Astrocyte (in vitro differentiated cells and primary cell): ENCODE data around the gene KRT5. TPM values are rescaled to one million over a fixed set of nuclear protein-coding genes. Genes with fewer than 3 reads are reported as not detected.

Experiments used
- DNase-seq: peaks from one replicate; pipeline ENCODE4 v3.0.0-alpha.2; 2010; ENCODE audit warnings: low read depth
- FAIRE-seq: peaks from 2 replicates; lab custom pipeline; 2011; peaks lifted over from hg19 to GRCh38; lab: Jason Lieb, UNC
- H2AFZ ChIP-seq: 2 replicates; pipeline ENCODE4 v1.6.0; 2012; ENCODE audit warnings: low read depth, low read length, inconsistent platforms
- H3K27ac ChIP-seq: 2 replicates; pipeline ENCODE4 v1.5.1; 2011; ENCODE audit warnings: low read depth, low read length, inconsistent platforms
- H3K27me3 ChIP-seq: 2 replicates; pipeline ENCODE4 v1.6.0; 2011; ENCODE audit warnings: low read length, inconsistent platforms; ENCODE audit not compliant: insufficient read depth
- H3K36me3 ChIP-seq: 2 replicates; pipeline ENCODE4 v1.5.1; 2011; ENCODE audit warnings: low read length, inconsistent platforms; ENCODE audit not compliant: insufficient read depth
- H3K4me1 ChIP-seq: 2 replicates; pipeline ENCODE4 v1.5.1; 2011; ENCODE audit warnings: low read length, inconsistent platforms; ENCODE audit not compliant: insufficient read depth
- H3K4me2 ChIP-seq: 2 replicates; pipeline ENCODE4 v1.6.0; 2012; ENCODE audit warnings: low read length, inconsistent platforms
- H3K4me3 ChIP-seq: 2 replicates; pipeline ENCODE4 v1.5.1; 2011; ENCODE audit warnings: low read depth, mild to moderate bottlenecking, low read length, inconsistent platforms; ENCODE audit not compliant: insufficient read depth
- H3K79me2 ChIP-seq: 2 replicates; pipeline ENCODE4 v1.6.0; 2012; ENCODE audit warnings: mild to moderate bottlenecking, low read length, inconsistent platforms; ENCODE audit not compliant: insufficient read depth
- H3K9ac ChIP-seq: 2 replicates; pipeline ENCODE4 v1.6.0; 2012; ENCODE audit warnings: mild to moderate bottlenecking, low read length, inconsistent platforms
- H3K9me3 ChIP-seq: 2 replicates; pipeline ENCODE4 v1.5.1; 2012; ENCODE audit warnings: low read depth, mild to moderate bottlenecking, low read length, inconsistent platforms; ENCODE audit not compliant: insufficient read depth
- H4K20me1 ChIP-seq: 2 replicates; pipeline ENCODE4 v1.6.0; 2012; ENCODE audit warnings: low read length, inconsistent platforms; ENCODE audit not compliant: insufficient read depth
- H3K27ac Mint-ChIP-seq: one replicate; pipeline ENCODE4 v1.8.0; 2021; ENCODE audit warnings: mild to moderate bottlenecking, mixed read lengths; ENCODE audit not compliant: unreplicated experiment
- H3K27me3 Mint-ChIP-seq: one replicate; pipeline ENCODE4 v1.8.0; 2021; ENCODE audit warnings: low read depth, mixed read lengths; ENCODE audit not compliant: unreplicated experiment
- H3K36me3 Mint-ChIP-seq: one replicate; pipeline ENCODE4 v1.8.0; 2021; ENCODE audit warnings: low read depth, mixed read lengths; ENCODE audit not compliant: unreplicated experiment
- H3K4me1 Mint-ChIP-seq: one replicate; pipeline ENCODE4 v1.8.0; 2021; ENCODE audit warnings: low read depth, mixed read lengths; ENCODE audit not compliant: unreplicated experiment
- H3K4me3 Mint-ChIP-seq: one replicate; pipeline ENCODE4 v1.8.0; 2021; ENCODE audit warnings: mild to moderate bottlenecking, moderate library complexity, mixed read lengths; ENCODE audit not compliant: unreplicated experiment
- H3K9me3 Mint-ChIP-seq: one replicate; pipeline ENCODE4 v1.8.0; 2021; ENCODE audit warnings: mild to moderate bottlenecking, mixed read lengths; ENCODE audit not compliant: unreplicated experiment
- EZH2 ChIP-seq: IDR thresholded peaks from 2 replicates; pipeline ENCODE4 v1.6.1; 2012; ENCODE audit warnings: mild to moderate bottlenecking, low read length, inconsistent platforms; ENCODE audit not compliant: insufficient read depth
- total RNA-seq: library from RNA; stranded (reverse); gene quantifications from 2 replicates; pipeline ENCODE4 v1.2.1, GENCODE V29; 2021
- TF ChIP-seq, protein P1 (sequence below): IDR thresholded peaks from 2 replicates; pipeline ENCODE4 v1.5.1; 2011; ENCODE audit warnings: low read depth, mild to moderate bottlenecking, inconsistent platforms, low read length, moderate library complexity; ENCODE audit not compliant: insufficient read depth

The KRT5 gene
- total RNA-seq, 1 donor from 2014 or later = 0.25 TPM

- no peak for FAIRE-seq
- DNase-seq = no peak
- H3K27me3 ChIP-seq = peaks cover 23% of the 10 kb centered on the region
- peaks cover 72% of the 10 kb centered on the region for H3K27me3 Mint-ChIP-seq
- H3K4me2 ChIP-seq = no peak overlapping the region
- H3K9me3 ChIP-seq = no peaks in the 10 kb centered on the region
- peaks cover 2% of the 10 kb centered on the region for H3K36me3 Mint-ChIP-seq
- H3K4me3 ChIP-seq = no peak overlapping the region
- H3K4me1 Mint-ChIP-seq = no peaks in the 10 kb centered on the region
- peaks cover 3% of the 10 kb centered on the region for H3K9me3 Mint-ChIP-seq
- no peak overlapping the region for H3K4me3 Mint-ChIP-seq
- TF ChIP-seq, protein P1, sequence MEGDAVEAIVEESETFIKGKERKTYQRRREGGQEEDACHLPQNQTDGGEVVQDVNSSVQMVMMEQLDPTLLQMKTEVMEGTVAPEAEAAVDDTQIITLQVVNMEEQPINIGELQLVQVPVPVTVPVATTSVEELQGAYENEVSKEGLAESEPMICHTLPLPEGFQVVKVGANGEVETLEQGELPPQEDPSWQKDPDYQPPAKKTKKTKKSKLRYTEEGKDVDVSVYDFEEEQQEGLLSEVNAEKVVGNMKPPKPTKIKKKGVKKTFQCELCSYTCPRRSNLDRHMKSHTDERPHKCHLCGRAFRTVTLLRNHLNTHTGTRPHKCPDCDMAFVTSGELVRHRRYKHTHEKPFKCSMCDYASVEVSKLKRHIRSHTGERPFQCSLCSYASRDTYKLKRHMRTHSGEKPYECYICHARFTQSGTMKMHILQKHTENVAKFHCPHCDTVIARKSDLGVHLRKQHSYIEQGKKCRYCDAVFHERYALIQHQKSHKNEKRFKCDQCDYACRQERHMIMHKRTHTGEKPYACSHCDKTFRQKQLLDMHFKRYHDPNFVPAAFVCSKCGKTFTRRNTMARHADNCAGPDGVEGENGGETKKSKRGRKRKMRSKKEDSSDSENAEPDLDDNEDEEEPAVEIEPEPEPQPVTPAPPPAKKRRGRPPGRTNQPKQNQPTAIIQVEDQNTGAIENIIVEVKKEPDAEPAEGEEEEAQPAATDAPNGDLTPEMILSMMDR = no peak
- no peak for TF ChIP-seq EZH2
- no peak overlapping the region for H3K9ac ChIP-seq
- no peak overlapping the region for H3K27ac ChIP-seq
- H3K79me2 ChIP-seq = no peaks in the 10 kb centered on the region
- H3K36me3 ChIP-seq = no peaks in the 10 kb centered on the region
- H2AFZ ChIP-seq = no peak overlapping the region
- no peaks in the 10 kb centered on the region for H3K4me1 ChIP-seq
- no peaks in the 10 kb centered on the region for H4K20me1 ChIP-seq
- H3K27ac Mint-ChIP-seq = no peak overlapping the region
Observed at GRCh38 chr12:52558781-52559445, 38.7 kb upstream of the KRT5 start.

GRCh38 chr12:52557476-52557875 lies 37.3 kb upstream of the KRT5 start:
- no peak for DNase-seq
- Histone ChIP-seq H3K36me3 (no peaks in the 10 kb centered on the region), H3K9ac (no peak overlapping the region), H2AFZ (no peak overlapping the region), H4K20me1 (no peaks in the 10 kb centered on the region), H3K4me1 (no peaks in the 10 kb centered on the region), H3K4me3 (no peak overlapping the region), H3K79me2 (no peaks in the 10 kb centered on the region), H3K27me3 (peaks cover 25% of the 10 kb centered on the region), H3K27ac (no peak overlapping the region), H3K4me2 (no peak overlapping the region), H3K9me3 (no peaks in the 10 kb centered on the region)
- no peak for FAIRE-seq
- Mint-ChIP-seq H3K27me3 (peaks cover 78% of the 10 kb centered on the region), H3K27ac (no peak overlapping the region), H3K4me1 (no peaks in the 10 kb centered on the region), H3K4me3 (no peak overlapping the region), H3K36me3 (peaks cover 2% of the 10 kb centered on the region), H3K9me3 (peaks cover 5% of the 10 kb centered on the region)
- no peak for TF ChIP-seq EZH2

- no peak for TF ChIP-seq EZH2
- TF ChIP-seq, protein P1 = no peak
- DNase-seq (no peak), FAIRE-seq (no peak)
- H3K9me3 Mint-ChIP-seq = peaks cover 4% of the 10 kb centered on the region
- peaks cover 2% of the 10 kb centered on the region for H3K36me3 Mint-ChIP-seq
- Histone ChIP-seq H3K4me3 (no peak overlapping the region), H2AFZ (no peak overlapping the region), H3K9ac (no peak overlapping the region), H3K27ac (no peak overlapping the region), H4K20me1 (no peaks in the 10 kb centered on the region), H3K27me3 (peaks cover 15% of the 10 kb centered on the region), H3K9me3 (no peaks in the 10 kb centered on the region), H3K79me2 (no peaks in the 10 kb centered on the region), H3K4me2 (no peak overlapping the region), H3K4me1 (no peaks in the 10 kb centered on the region), H3K36me3 (no peaks in the 10 kb centered on the region)
- no peak overlapping the region for H3K4me3 Mint-ChIP-seq
- no peak overlapping the region for H3K27ac Mint-ChIP-seq
- peaks cover 80% of the 10 kb centered on the region for H3K27me3 Mint-ChIP-seq
- peaks cover 1% of the 10 kb centered on the region for H3K4me1 Mint-ChIP-seq
Observed at GRCh38 chr12:52555577-52555976, 35.4 kb upstream of the KRT5 start.
